HuH-7 (cell line): ENCODE results near the gene C11orf21.

ENCODE experiments used
- DNase-seq: peaks from one replicate; pipeline ENCODE4 v3.0.0; 2011; ENCODE audit warnings: low spot score

Gene C11orf21

DNA sequence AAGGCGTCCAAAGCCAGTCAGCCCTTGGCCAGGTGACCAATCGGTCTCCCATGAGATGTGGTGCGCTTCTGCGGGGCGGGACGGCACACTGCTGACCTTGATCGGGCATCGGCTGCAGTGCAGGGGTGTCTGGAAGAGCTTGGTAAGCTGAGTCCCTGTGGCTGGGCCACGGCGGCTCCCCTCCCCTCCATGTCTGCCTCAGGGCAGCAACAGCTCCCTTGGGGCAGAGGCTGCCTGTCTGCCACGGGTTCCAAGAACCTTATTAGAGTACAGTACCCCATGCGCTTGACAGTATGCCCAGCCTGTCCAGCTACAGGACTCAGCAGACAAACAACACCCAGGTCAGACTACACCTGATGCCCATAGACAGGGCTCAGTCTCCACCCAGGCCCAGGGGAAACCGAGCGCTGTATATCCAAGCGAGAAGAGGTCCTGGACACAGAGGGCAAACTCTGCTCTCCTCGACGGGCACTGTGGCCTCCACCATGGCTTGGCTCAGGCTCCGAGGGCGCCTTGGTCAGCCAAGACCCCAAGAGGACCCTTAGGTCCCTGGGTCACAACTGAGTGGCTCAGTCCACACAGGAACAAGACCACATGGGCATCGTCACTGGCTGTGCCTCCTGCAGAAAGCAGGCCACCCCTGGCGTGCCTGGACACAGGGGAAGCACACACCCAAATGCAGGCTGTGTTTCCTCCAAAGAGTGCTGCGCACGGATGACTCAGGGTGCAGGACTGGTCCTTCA is 19.0 kb upstream of the C11orf21 start:
- no peak for DNase-seq

DNA sequence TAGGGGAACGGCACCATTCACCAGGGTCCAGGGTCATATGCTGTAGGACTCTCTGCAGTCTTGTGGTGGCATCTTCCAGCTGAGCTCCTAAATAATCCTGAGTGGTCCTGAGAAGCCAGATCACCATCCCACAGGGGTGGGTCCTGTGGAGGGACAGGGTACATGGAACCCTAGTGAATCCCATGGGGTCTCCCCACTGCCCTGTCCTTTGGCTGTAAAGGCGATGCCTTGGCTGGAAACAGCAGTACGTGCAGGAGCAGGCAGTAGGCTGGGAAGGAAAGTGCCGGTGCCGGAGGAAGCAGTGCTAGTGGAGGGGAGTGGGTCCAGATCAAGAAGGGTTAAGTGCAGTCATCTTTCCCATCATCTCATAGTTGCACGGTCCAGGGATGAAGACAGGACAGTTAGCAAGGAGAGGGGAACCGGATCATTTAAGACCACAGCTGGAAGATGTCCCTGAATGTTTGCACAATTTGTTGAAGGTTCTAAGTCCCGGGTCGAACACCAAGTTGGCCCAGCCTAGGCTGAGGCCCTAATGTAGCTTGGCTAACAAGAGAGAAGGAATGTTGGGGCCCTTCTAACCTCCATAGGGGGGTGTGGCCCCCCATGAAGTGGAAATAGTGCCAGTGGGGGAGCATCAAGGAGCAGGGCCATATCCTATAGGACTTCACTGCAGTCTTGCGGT is 18.2 kb upstream of the C11orf21 start:
- DNase-seq, result no peak

- DNase-seq, result no peak
Observed at GRCh38 chr11:2318707-2319106, 17.0 kb upstream of the C11orf21 start.

DNA sequence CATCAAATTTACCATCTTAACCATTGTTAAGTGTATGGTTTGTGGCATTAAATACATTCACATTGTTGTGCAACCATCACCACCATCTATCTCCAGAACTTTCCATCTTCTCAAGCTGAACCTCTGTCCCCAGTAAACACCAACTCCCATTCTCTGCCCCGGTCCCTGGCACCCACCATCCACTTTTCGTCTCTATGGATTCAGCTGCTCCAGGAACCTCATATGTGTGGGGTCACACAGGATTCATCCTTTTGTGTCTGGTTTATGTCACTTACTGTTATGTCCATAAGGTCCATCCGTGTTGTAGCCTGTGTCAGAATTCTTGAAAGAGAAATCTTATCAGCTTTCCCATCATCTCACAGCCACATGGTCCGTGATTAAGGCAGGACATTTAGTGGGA is 16.4 kb upstream of the C11orf21 start:
- DNase-seq, result no peak

GRCh38 chr11:2317354-2318050 is 15.8 kb upstream of the C11orf21 start:
- no peak for DNase-seq

- no peak for DNase-seq
Observed at GRCh38 chr11:2316963-2317244, 15.2 kb upstream of the C11orf21 start.

- DNase-seq, result no peak
Observed at GRCh38 chr11:2316169-2316962, 14.6 kb upstream of the C11orf21 start.

DNA sequence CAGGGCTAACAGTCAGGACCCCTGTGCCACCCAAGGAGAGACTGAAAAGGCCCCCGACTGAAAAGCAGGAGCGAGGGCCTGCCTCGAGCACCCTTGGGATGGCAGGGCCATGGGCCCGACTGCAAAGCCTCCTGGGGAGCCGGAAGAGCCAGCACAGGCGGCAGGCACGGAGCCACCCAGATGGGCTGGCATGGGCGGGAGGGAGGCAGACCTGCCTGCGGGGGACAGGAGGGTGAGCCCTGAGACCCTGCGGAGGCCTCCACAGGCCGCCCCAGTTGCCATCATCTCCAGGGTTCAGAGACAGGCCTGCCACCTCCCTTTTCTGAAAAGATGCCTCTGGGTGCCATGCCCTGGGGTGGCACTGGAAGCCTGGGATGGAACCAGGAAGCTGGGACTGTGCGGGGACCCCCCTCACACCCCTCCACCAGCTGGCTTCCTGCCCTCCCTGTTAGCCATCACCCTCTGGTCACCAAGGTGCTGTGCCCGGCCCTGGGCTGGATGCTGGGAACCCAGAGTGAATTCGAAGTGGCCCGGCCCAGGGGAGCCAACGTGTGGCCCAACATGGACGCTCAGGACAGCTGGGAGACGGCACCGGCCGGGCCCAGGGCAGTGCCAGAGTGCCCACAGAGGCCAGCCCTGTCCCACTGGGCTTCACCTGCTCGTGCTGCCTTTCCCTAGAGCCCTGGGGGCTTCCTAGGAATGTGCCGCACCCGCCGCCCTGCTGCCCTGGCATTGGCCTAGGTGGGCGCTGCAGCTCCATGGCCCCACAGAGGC is 13.9 kb upstream of the C11orf21 start:
- no peak for DNase-seq

DNA sequence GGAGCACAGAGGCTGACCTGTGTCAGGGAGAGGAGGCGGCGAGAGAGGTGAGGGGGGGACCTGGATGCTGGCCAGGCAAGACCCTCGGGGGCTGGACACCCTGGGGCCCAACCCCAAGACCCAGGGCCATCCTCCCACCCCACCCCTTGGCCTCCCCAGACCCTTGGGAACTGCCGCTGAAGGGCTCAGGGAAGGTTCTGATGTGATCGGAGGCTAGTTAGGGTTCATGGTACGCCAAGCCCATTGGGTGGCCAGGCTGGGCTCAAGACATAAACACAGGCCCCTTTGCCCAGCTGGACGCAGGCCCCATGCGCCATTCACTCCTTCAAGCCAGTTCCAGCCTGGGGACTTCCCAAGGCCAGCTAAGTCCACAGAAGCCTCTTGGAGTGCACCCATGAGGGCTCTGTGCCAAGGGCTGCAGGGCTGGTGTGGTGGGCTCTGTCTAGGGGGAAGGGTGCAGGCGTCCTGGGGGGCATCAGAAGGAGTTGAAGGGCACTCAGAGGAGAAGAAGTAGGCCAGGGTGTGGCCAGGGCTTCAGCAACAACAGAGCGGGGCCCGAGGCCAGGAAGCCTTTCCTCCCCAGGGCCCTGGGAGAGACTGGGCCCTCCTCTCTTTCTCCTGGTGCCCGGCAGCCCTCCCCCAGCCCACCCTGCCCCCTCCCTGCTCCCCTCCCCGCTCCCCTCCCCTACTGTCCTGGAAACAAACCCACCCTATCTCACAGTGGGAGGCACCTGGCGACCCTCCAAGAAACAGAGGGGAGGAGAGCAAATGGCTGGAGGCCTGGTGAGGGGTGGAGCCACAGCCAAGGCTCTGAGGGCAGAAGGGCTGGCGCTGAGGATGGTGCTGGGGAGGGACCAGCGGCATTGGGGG is 13.0 kb upstream of the C11orf21 start:
- no peak for DNase-seq

GRCh38 chr11:2314136-2314524 is 12.4 kb upstream of the C11orf21 start:
- no peak for DNase-seq

GRCh38 chr11:2313051-2313951 is 11.6 kb upstream of the C11orf21 start:
- no peak for DNase-seq

DNA sequence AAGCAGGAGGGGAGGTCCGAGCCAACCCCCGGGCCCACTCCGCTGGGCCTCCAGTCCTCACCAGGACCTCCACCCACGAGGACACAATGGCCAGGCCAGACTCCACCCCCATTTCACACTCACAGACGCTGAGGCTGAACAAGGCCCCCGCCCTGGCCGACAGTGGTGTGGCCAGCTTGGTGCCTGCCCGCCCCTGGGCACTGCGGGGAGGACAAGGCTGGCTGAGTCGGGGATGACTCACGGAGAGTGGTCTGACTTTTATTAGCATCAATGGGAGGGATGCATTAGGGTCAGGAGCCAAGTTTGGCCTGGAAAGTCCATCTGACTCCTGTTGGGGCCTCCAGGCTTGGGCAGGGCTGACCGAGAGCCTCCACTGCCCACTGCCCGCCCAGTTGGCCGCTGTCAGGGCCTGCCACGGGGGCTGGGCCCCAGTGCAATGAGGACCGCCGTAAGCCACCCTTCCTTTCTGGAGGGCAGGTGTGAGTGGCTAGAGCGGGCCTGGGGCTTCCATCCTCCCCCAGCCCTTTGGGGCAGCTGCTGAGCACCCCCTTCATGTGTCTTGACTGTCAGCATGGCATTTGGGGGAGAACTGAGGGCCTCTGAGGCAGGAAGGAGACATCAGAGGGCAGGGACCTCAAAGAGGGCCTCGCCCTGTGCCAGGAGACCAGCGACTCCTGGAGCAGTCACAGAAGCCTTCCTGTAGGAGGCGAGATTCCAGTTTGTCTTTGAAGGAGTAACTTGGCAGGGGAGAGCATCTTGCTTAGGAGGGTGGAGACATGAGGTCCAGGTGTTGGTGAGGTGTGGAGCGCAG is 10.7 kb upstream of the C11orf21 start:
- DNase-seq, result no peak

- no peak for DNase-seq
Observed at GRCh38 chr11:2311353-2312133, 9.8 kb upstream of the C11orf21 start.

- DNase-seq, result no peak
Observed at GRCh38 chr11:2310786-2311352, 9.2 kb upstream of the C11orf21 start.

DNA sequence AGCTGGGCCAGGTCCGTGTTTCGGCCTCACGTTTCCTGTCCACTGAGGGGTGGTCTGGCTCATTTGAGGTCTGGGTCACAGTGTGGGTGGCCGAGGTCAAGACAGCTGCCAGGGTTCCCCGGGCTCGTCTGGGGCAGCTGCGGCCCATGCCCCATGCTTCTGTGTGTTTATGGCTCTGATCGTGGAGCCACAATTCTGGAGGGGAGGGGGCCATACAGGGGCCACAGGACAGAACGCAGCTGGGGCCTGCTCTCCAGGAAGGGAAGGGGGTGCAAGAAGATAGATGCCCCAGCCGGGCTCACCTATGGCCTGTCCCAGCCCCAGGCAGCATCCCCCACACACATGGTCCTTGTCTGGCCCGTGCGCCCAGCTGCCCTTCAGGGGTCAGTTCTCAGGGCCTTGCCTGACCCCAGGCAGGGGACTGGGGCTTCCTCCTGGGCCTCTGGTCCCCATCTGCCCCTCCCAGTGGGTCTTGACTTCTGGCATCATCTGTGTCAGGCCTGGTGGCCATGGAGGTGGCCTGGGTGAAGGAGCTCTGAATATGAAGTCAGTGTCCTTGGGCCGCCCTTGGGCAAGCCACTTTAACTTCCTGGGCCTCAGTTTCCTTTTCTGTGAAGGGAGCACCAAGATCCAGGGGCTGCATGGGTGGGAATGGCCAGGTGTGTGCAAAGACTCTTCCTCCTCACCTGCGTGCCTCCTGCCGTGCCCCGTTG is 8.5 kb upstream of the C11orf21 start:
- no peak for DNase-seq

DNA sequence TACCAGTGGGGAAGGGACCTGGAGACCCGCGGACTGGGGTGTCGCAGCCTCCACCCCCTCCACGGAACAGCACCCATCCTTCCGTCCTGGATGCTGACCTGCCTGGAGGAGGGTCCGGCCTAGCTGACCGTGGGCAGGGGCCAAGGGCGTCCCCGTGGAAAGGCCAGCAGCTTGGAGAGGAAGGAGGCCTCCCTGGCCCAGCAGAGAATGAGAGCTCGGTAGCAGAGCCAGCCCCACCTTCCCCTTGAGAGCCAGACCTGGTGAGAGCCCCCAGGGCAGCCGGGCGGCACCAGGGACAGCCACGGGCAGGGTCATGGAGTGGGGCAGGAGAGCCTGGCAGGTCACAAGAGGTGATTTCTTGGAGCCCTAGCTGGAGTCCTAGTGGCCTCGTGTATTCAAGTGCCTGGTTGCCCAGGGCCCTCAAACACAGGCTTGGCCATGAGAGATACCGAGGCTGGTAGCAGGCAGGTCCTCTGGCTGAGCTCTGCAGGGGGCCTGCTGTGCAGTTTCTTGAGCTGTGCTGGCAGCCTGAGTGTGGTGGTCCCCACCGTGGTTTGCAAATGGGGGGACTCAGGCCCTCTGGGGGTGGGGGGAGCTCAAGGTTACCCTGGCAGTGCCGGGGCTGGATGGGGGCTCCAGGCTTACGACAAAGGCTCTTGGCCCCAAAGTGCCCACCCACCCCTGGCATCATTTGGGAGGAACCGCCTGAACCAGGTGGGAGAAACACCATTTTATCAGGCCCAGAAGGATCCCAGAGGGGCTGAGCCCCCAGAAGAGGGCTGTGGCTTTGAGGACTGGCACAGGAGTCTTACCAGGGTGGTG is 7.7 kb upstream of the C11orf21 start:
- DNase-seq, result no peak
